Measurements from ENCODE around the gene PEG3.

DNA sequence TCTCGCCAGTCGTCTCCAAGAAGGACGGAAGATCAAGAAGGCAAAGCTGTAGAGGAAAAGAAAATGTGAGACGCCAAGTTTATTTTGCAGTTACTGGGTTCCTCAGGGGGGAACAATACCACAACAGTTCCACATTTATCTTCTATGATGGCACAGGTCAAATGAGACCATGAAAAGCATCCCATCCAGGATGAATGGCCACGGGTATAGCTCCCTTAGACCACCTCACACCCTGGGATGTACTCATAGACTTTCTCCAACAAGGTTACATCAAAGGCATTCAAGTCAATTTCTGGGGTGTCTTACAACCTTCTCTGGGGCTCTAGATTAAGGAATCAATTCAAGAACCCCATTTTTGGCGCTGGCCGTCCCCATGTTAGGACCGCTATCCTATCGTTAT lies 4.5 kb downstream of the PEG3 start:
- TF ChIP-seq, protein P1, sequence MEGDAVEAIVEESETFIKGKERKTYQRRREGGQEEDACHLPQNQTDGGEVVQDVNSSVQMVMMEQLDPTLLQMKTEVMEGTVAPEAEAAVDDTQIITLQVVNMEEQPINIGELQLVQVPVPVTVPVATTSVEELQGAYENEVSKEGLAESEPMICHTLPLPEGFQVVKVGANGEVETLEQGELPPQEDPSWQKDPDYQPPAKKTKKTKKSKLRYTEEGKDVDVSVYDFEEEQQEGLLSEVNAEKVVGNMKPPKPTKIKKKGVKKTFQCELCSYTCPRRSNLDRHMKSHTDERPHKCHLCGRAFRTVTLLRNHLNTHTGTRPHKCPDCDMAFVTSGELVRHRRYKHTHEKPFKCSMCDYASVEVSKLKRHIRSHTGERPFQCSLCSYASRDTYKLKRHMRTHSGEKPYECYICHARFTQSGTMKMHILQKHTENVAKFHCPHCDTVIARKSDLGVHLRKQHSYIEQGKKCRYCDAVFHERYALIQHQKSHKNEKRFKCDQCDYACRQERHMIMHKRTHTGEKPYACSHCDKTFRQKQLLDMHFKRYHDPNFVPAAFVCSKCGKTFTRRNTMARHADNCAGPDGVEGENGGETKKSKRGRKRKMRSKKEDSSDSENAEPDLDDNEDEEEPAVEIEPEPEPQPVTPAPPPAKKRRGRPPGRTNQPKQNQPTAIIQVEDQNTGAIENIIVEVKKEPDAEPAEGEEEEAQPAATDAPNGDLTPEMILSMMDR (conservative IDR thresholded peaks at IDR 0.05 in 1 of 2, IDR thresholded peaks at IDR 0.05 in 1 of 2; ENCODE audit: extremely low read depth in 1 of 2, insufficient read depth in 1 of 2, low read depth in 1 of 2, low read length in 2 of 2): no peak
- no peak for TF ChIP-seq EZH2 (IDR thresholded peaks at IDR 0.05; ENCODE audit: borderline replicate concordance, low read length)
